ENCODE measurements around the gene SYT8.

- TF ChIP-seq, protein P1, sequence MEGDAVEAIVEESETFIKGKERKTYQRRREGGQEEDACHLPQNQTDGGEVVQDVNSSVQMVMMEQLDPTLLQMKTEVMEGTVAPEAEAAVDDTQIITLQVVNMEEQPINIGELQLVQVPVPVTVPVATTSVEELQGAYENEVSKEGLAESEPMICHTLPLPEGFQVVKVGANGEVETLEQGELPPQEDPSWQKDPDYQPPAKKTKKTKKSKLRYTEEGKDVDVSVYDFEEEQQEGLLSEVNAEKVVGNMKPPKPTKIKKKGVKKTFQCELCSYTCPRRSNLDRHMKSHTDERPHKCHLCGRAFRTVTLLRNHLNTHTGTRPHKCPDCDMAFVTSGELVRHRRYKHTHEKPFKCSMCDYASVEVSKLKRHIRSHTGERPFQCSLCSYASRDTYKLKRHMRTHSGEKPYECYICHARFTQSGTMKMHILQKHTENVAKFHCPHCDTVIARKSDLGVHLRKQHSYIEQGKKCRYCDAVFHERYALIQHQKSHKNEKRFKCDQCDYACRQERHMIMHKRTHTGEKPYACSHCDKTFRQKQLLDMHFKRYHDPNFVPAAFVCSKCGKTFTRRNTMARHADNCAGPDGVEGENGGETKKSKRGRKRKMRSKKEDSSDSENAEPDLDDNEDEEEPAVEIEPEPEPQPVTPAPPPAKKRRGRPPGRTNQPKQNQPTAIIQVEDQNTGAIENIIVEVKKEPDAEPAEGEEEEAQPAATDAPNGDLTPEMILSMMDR (IDR thresholded peaks at IDR 0.05; ENCODE audit: control extremely low read depth in 1 of 3, insufficient read depth in 1 of 3, low read depth in 1 of 3, low read length in 3 of 3), result no peak
- TF ChIP-seq RAD21 (IDR thresholded peaks at IDR 0.05 in 1 of 2, conservative IDR thresholded peaks at IDR 0.05 in 1 of 2; ENCODE audit: low read depth in 2 of 2, low read length in 2 of 2) (no peak), EZH2 (IDR thresholded peaks at IDR 0.05; ENCODE audit: low read depth, low read length, severe bottlenecking) (no peak), TEAD4 (IDR thresholded peaks at IDR 0.05; ENCODE audit: low read depth, low read length) (no peak), POLR2AphosphoS5 (IDR thresholded peaks at IDR 0.05; ENCODE audit: low read depth, low read length) (no peak), SIN3A (conservative IDR thresholded peaks at IDR 0.05 in 1 of 2, IDR thresholded peaks at IDR 0.05 in 1 of 2; ENCODE audit: low read depth in 1 of 2, low read length in 2 of 2) (no peak), ZNF274 (IDR thresholded peaks at IDR 0.05; ENCODE audit: borderline replicate concordance, extremely low read depth, low read length) (no peak)
These were observed 34.0 kb downstream of the SYT8 start for GRCh38 chr11:1868636-1869291.
